ENCODE results near the gene EMSY.

DNA sequence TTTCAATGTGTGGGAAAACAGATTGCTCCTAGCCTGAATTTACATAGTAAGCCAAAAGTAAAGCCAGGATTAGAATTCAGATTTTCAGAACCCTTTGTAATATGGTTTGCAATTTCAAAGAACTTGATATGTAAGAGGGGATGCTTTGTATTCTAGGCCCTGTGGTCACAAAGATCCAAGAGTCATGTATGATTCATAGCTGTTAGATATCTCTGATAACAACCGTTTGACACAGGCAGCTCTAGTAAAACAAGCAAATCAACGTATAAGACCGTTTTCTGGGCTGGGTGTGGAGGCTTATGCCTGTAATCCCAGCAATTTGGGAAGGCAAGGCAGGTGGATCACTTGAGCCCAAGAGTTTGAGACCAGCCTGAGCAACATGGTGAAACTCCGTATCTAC, 79.6 kb downstream of the EMSY start:
- TF ChIP-seq POLR2A (IDR thresholded peaks at IDR 0.05) (no peak), POLR2AphosphoS5 (IDR thresholded peaks at IDR 0.05) (no peak)
- TF ChIP-seq, protein P1, sequence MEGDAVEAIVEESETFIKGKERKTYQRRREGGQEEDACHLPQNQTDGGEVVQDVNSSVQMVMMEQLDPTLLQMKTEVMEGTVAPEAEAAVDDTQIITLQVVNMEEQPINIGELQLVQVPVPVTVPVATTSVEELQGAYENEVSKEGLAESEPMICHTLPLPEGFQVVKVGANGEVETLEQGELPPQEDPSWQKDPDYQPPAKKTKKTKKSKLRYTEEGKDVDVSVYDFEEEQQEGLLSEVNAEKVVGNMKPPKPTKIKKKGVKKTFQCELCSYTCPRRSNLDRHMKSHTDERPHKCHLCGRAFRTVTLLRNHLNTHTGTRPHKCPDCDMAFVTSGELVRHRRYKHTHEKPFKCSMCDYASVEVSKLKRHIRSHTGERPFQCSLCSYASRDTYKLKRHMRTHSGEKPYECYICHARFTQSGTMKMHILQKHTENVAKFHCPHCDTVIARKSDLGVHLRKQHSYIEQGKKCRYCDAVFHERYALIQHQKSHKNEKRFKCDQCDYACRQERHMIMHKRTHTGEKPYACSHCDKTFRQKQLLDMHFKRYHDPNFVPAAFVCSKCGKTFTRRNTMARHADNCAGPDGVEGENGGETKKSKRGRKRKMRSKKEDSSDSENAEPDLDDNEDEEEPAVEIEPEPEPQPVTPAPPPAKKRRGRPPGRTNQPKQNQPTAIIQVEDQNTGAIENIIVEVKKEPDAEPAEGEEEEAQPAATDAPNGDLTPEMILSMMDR (IDR thresholded peaks at IDR 0.05) = no peak
